ENCODE data around the gene CNGA2. TPM values are rescaled to one million over a fixed set of nuclear protein-coding genes. Genes with fewer than 3 reads are reported as not detected.

CNGA2 gene
- total and polyA plus RNA-seq, 2 of the 4 experiments (the other 2 are of a cell fraction), result not detected

- Histone ChIP-seq H3K27me3 (ENCODE audit: control insufficient read depth, insufficient read depth, low read length) (no peaks in the 10 kb centered on the region), H2AK5ac (ENCODE audit: low read depth, low read length) (no peak overlapping the region), H3K4me2 (ENCODE audit: low read depth, low read length) (no peak overlapping the region), H4K8ac (ENCODE audit: low read depth in 2 of 2, low read length in 2 of 2) (no peak overlapping the region), H2BK120ac (ENCODE audit: low read depth, low read length) (no peak overlapping the region), H3K79me1 (ENCODE audit: low read depth in 1 of 2, low read length in 2 of 2) (no peaks in the 10 kb centered on the region), H2BK20ac (ENCODE audit: low read depth, low read length) (no peak overlapping the region), H3K4ac (ENCODE audit: low read depth, low read length) (no peak overlapping the region), H4K5ac (ENCODE audit: low read depth, low read length) (no peak overlapping the region), H3K36me3 (ENCODE audit: control insufficient read depth, insufficient read depth, low read length) (no peaks in the 10 kb centered on the region), H3K18ac (ENCODE audit: low read depth, low read length) (no peak overlapping the region), H2BK5ac (ENCODE audit: low read depth, low read length, poor library complexity, severe bottlenecking) (no peak overlapping the region), H3K4me3 (ENCODE audit: insufficient read depth, low read depth, low read length) (no peak overlapping the region), H4K91ac (ENCODE audit: insufficient read depth, low read depth, low read length) (no peak overlapping the region), H3K4me1 (ENCODE audit: control insufficient read depth, insufficient read depth, low read length) (no peaks in the 10 kb centered on the region), H3K9me3 (ENCODE audit: control insufficient read depth, insufficient read depth, low read length) (peaks cover 16% of the 10 kb centered on the region; the same call in 1 of the 2 replicates), H3K14ac (replicated peaks; ENCODE audit: low read depth, low read length) (no peak overlapping the region), H4K20me1 (ENCODE audit: insufficient read depth, low read length) (no peaks in the 10 kb centered on the region), H3K23ac (ENCODE audit: low read depth, low read length) (no peak overlapping the region), H3K9me1 (ENCODE audit: insufficient read depth, low read length) (no peaks in the 10 kb centered on the region), H2BK15ac (ENCODE audit: low read depth, low read length) (no peak overlapping the region), H2AFZ (replicated peaks; ENCODE audit: low read length, poor library complexity) (no peak overlapping the region), H3K56ac (ENCODE audit: extremely low read depth, insufficient read depth, low read length) (no peak overlapping the region), H2AK9ac (replicated peaks; ENCODE audit: low read depth, low read length, poor library complexity) (no peak overlapping the region), H3K27ac (ENCODE audit: insufficient read depth, low read length) (no peak overlapping the region), H3K9ac (ENCODE audit: low read depth, low read length) (no peak overlapping the region)
- no peak for ATAC-seq (ENCODE audit: low read depth)
- DNase-seq, result no peak
- intact Hi-C loops (cut with micrococcal nuclease) (no loop called here), dilution Hi-C loops (cut with HindIII; ENCODE audit: low sequenced_read_pairs, unreplicated experiment) (no loop called here), in situ Hi-C loops (cut with MboI; ENCODE audit: low sequenced_read_pairs) (loop anchor here (25.0 kb wide), 1 partner anchor 533 kb away; no protein-coding TSS in a partner anchor)
- 26% methylated on average over 11 of the region's 19 CpGs; no CpG with 5 or more reads in 1 of the 2 experiments for WGBS, 2 experiments (ENCODE audit: extremely low coverage in 2 of 2, insufficient read length in 1 of 2)
- BruUV-seq (replicated peaks), result no TSS peak
- POLR2A ChIA-PET (ENCODE audit: unreplicated experiment), result no interaction called here
- CTCF ChIA-PET, result no interaction called here
- TF ChIP-seq ELK1 (IDR thresholded peaks at IDR 0.05; ENCODE audit: borderline replicate concordance, low read depth, low read length) (no peak), NFE2L2 (IDR thresholded peaks at IDR 0.05; ENCODE audit: low read depth, low read length) (no peak), POLR2A (IDR thresholded peaks at IDR 0.05; ENCODE audit: low read depth, low read length) (no peak), USF2 (IDR thresholded peaks at IDR 0.05; ENCODE audit: low read depth, low read length) (no peak), RCOR1 (IDR thresholded peaks at IDR 0.05; ENCODE audit: insufficient replicate concordance, low read length) (no peak), MXI1 (IDR thresholded peaks at IDR 0.05; ENCODE audit: borderline replicate concordance, low read depth, low read length) (no peak), CEBPB (IDR thresholded peaks at IDR 0.05; ENCODE audit: low read depth, low read length) (no peak), RAD21 (IDR thresholded peaks at IDR 0.05; ENCODE audit: low read length) (no peak), MAFK (IDR thresholded peaks at IDR 0.05; ENCODE audit: low read depth, low read length) (no peak), SMC3 (IDR thresholded peaks at IDR 0.05; ENCODE audit: low read depth, low read length) (no peak), MAZ (IDR thresholded peaks at IDR 0.05; ENCODE audit: borderline replicate concordance, low read depth, low read length) (no peak), FOS (IDR thresholded peaks at IDR 0.05; ENCODE audit: low read depth, low read length) (no peak), BHLHE40 (IDR thresholded peaks at IDR 0.05; ENCODE audit: low read depth, low read length) (no peak), CTCF (conservative IDR thresholded peaks at IDR 0.05; ENCODE audit: low read depth, low read length) (no peak), CHD1 (IDR thresholded peaks at IDR 0.05; ENCODE audit: low read depth, low read length) (no peak), RFX5 (IDR thresholded peaks at IDR 0.05; ENCODE audit: low read depth, low read length) (no peak)
These were observed 38.8 kb upstream of the CNGA2 start for GRCh38 chrX:151695583-151696340.

All from IMR-90 (cell line).